ENCODE data around the gene BOD1. TPM values are rescaled to one million over a fixed set of nuclear protein-coding genes. Genes with fewer than 3 reads are reported as not detected.

BOD1 gene
- total RNA-seq, 1 donor from 2014 or later, result 34.1 TPM

DNA sequence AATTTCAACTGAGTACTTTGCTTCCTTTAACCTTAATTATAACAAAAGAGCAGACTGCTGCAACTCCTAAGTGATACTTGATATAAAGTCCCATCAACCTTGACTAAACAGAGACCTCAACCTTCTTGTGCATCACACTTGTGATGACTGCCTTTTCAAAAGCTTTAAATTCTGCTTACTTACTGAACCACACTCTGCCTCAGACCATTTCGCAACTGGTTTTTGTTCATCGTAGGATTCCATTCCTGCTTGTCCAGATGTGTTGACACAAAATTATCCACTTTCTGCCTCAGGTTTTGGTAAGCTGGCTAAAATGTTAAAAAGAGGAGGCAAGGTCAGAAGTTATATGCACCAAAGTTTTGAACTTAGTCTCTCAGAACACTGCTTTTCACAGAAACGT is 3.5 kb downstream of the BOD1 start:
- TF ChIP-seq POLR2A (IDR thresholded peaks at IDR 0.05) (no peak), POLR2AphosphoS5 (IDR thresholded peaks at IDR 0.05; ENCODE audit: insufficient read depth in 1 of 2, low read depth in 1 of 2) (no peak)
- TF ChIP-seq, protein P1, sequence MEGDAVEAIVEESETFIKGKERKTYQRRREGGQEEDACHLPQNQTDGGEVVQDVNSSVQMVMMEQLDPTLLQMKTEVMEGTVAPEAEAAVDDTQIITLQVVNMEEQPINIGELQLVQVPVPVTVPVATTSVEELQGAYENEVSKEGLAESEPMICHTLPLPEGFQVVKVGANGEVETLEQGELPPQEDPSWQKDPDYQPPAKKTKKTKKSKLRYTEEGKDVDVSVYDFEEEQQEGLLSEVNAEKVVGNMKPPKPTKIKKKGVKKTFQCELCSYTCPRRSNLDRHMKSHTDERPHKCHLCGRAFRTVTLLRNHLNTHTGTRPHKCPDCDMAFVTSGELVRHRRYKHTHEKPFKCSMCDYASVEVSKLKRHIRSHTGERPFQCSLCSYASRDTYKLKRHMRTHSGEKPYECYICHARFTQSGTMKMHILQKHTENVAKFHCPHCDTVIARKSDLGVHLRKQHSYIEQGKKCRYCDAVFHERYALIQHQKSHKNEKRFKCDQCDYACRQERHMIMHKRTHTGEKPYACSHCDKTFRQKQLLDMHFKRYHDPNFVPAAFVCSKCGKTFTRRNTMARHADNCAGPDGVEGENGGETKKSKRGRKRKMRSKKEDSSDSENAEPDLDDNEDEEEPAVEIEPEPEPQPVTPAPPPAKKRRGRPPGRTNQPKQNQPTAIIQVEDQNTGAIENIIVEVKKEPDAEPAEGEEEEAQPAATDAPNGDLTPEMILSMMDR (IDR thresholded peaks at IDR 0.05), result no peak
- Histone ChIP-seq H3K27me3 (no peaks in the 10 kb centered on the region), H3K4me1 (peaks cover 42% of the 10 kb centered on the region), H3K4me3 (no peak overlapping the region), H3K36me3 (peaks cover 0 to 44% of the 10 kb centered on the region in 2 donors), H3K9me3 (no peaks in the 10 kb centered on the region), H3K27ac (no peak overlapping the region)
- intact Hi-C loops (cut with DNase I), result no loop called here
- DNase-seq (ENCODE audit: extremely low spot score in 2 of 2), result no peak

DNA sequence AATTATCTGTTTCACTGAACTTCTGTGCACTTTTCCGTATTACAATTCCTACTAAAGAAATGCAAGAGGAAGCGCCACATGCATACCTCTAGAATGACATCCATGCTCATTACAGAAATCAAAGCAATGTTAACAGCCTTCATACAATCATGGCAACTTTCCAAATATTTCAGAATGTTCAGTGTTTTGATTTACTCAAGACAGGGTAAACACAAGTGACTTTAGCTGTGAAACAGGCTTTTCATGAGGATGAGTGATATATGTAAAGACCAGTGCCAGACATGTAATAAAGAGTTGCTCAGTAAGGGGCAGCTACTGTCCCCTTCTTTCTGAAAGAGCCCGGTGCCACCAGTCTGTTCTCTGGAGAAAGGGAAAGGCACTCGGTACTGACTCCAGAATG is 4.7 kb downstream of the BOD1 start:
- Histone ChIP-seq H3K27me3 (no peaks in the 10 kb centered on the region), H3K36me3 (peaks cover 0 to 56% of the 10 kb centered on the region in 2 donors), H3K4me1 (peaks cover 34% of the 10 kb centered on the region), H3K27ac (no peak overlapping the region), H3K9me3 (no peaks in the 10 kb centered on the region), H3K4me3 (no peak overlapping the region)
- no peak for DNase-seq (ENCODE audit: extremely low spot score in 2 of 2)
- intact Hi-C loops (cut with DNase I), result no loop called here
- TF ChIP-seq, protein P1 (IDR thresholded peaks at IDR 0.05), result no peak
- TF ChIP-seq POLR2A (IDR thresholded peaks at IDR 0.05), result no peak

DNA sequence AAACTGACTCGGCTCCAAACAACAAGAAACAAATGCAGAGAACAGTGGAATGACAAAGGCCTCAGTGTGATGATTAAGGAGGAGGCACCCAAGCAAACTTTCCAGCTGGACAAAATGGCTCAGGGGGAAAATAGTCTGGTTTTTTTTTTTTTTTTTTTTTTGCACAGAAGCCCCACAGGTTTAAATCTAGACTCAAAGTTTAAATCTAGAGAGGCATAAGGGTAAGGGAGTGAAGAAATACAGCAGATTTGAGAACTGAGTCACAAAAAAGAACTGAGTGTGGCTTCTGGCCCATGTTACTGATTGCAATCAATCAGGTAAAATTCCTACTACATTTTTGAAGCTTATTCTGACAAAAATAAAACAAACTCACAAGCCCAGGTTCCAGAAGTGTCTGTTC is 12.3 kb downstream of the BOD1 start:
- no peaks in the 10 kb centered on the region for H3K27me3 ChIP-seq
- DNase-seq (ENCODE audit: extremely low spot score in 2 of 2), result no peak
- intact Hi-C loops (cut with DNase I), result no loop called here

DNA sequence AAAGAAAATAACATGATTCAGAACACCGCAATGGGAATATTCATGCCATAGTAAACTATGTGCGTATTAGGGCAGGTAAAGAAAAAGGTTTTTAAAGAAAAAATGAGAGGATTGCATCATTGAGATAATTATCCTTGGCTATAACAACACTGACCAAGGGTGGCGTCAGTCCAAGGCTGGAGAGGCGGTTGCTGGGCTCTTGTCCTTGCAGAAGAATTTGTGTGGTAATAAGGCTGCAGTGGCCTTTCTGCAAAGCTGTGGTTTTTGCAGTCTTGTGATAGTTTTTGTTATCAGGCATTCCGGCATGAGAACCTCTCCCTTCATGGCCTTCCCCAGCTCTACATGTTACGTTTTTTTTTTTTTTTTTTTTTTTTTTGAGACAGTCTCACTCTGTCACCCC is 14.0 kb downstream of the BOD1 start:
- H3K9me3 ChIP-seq, result no peaks in the 10 kb centered on the region

More for the DNA sequence above, 12.3 kb downstream of the BOD1 start:
- no peaks in the 10 kb centered on the region for H3K9me3 ChIP-seq
- H3K4me3 ChIP-seq, result no peak overlapping the region
- H3K4me1 ChIP-seq, result no peaks in the 10 kb centered on the region
- TF ChIP-seq, protein P1 (IDR thresholded peaks at IDR 0.05), result no peak
- no peak for TF ChIP-seq POLR2AphosphoS5 (IDR thresholded peaks at IDR 0.05; ENCODE audit: insufficient read depth in 1 of 2, low read depth in 1 of 2)
- TF ChIP-seq POLR2A (IDR thresholded peaks at IDR 0.05), result no peak
- no peak overlapping the region for H3K27ac ChIP-seq
- H3K36me3 ChIP-seq, result peaks cover 0 to 45% of the 10 kb centered on the region in 2 donors

DNA sequence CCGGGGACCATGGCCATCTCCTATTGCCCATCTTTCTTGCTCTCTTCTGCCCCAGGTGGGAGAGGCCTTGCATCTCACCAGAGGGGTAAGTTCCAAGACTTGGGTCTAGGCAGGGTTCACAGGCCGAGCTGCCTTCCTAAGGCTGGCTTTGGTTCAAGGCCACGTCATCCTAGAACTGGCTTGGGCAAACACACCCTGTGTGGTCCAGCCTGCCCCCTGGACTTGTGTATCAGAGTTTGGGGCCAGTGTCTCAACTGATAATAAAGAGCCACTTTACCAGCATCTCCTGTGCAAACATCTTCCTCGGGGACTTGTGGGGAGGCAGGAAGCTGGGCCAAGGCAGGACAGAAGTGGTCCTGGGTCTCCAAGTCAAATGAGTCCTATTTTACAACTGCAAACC is 17.8 kb downstream of the BOD1 start:
- H3K27ac ChIP-seq, result no peak overlapping the region
- intact Hi-C loops (cut with DNase I), result no loop called here
- no peaks in the 10 kb centered on the region for H3K9me3 ChIP-seq
- no peak overlapping the region for H3K4me3 ChIP-seq
- H3K27me3 ChIP-seq, result no peaks in the 10 kb centered on the region
- no peak for TF ChIP-seq POLR2AphosphoS5 (IDR thresholded peaks at IDR 0.05; ENCODE audit: insufficient read depth in 1 of 2, low read depth in 1 of 2)
- TF ChIP-seq POLR2A (IDR thresholded peaks at IDR 0.05), result no peak
- TF ChIP-seq, protein P1 (IDR thresholded peaks at IDR 0.05), result no peak
- H3K4me1 ChIP-seq, result no peaks in the 10 kb centered on the region
- no peak for DNase-seq (ENCODE audit: extremely low spot score in 2 of 2)
- H3K36me3 ChIP-seq, result no peaks in the 10 kb centered on the region

More for the DNA sequence above, 14.0 kb downstream of the BOD1 start:
- no peak overlapping the region for H3K4me3 ChIP-seq
- intact Hi-C loops (cut with DNase I), result no loop called here
- H3K27me3 ChIP-seq, result no peaks in the 10 kb centered on the region
- H3K36me3 ChIP-seq, result peaks cover 0 to 27% of the 10 kb centered on the region in 2 donors
- no peak for DNase-seq (ENCODE audit: extremely low spot score in 2 of 2)
- H3K4me1 ChIP-seq, result no peaks in the 10 kb centered on the region
- H3K27ac ChIP-seq, result no peak overlapping the region
- TF ChIP-seq, protein P1 (IDR thresholded peaks at IDR 0.05), result no peak
- TF ChIP-seq POLR2A (IDR thresholded peaks at IDR 0.05), result no peak
- TF ChIP-seq POLR2AphosphoS5 (IDR thresholded peaks at IDR 0.05; ENCODE audit: insufficient read depth in 1 of 2, low read depth in 1 of 2), result no peak

All from vagina (tissue), 2 donors.